Thymus (tissue), 11 donors: ENCODE data around the gene BNIP5. TPM values are rescaled to one million over a fixed set of nuclear protein-coding genes. Genes with fewer than 3 reads are reported as not detected.

Experiments used
- DNase-seq, 9 donors: peaks; one replicate each; pipeline ENCODE4 v3.0.0-alpha.2; 2013; ENCODE audit warnings: low spot score in 9 of 9, low read depth in 6 of 9, missing footprints in 1 of 9
- H3K27ac ChIP-seq, 2 donors: one replicate each; pipeline ENCODE4 v1.5.1; 2013; ENCODE audit warnings: control low read depth in 1 of 2, low read depth in 1 of 2, low read length in 1 of 2, mild to moderate bottlenecking in 1 of 2, moderate library complexity in 1 of 2
- H3K27me3 ChIP-seq, 2 donors: one replicate each; pipeline ENCODE4 v1.5.1; 2013; ENCODE audit warnings: low read length in 1 of 2; ENCODE audit not compliant: control insufficient read depth in 2 of 2, insufficient read depth in 1 of 2
- H3K36me3 ChIP-seq, 2 donors: one replicate each; pipeline ENCODE4 v1.5.1; 2013; ENCODE audit warnings: low read length in 1 of 2, mild to moderate bottlenecking in 1 of 2, moderate library complexity in 1 of 2; ENCODE audit not compliant: control insufficient read depth in 2 of 2, insufficient read depth in 2 of 2
- H3K4me1 ChIP-seq, 2 donors: one replicate each; pipeline ENCODE4 v1.5.1; 2013; ENCODE audit warnings: low read length in 2 of 2; ENCODE audit not compliant: control insufficient read depth in 2 of 2, insufficient read depth in 2 of 2
- H3K4me3 ChIP-seq, 2 donors: one replicate each; pipeline ENCODE4 v1.5.1; 2013; ENCODE audit warnings: low read length in 2 of 2, control low read depth in 1 of 2, mild to moderate bottlenecking in 1 of 2
- H3K9me3 ChIP-seq, 2 donors: one replicate each; pipeline ENCODE4 v1.5.1; 2013; ENCODE audit warnings: low read length in 1 of 2, mild to moderate bottlenecking in 1 of 2; ENCODE audit not compliant: control insufficient read depth in 2 of 2, insufficient read depth in 1 of 2
- WGBS: extraction: QIAGEN DNeasy Blood & Tissue Kit; methylation state at CpG from one replicate; pipeline ENCODE4 v1.1.7; 2013; 5-methylcytosine and 5-hydroxymethylcytosine counted together
- polyA plus RNA-seq: library from polyadenylated mRNA; stranded (reverse); fragments of 200-250 nt; gene quantifications from one replicate; pipeline ENCODE4 v1.2.3, GENCODE V29; 2013
- total RNA-seq: library from RNA; stranded (reverse); fragments of 120-200 nt; gene quantifications from one replicate; pipeline ENCODE4 v1.2.4, GENCODE V29; 2013
- donor health status: healthy.

Gene BNIP5
- total and polyA plus RNA-seq, 2 donors: 0.14 to 0.23 TPM

DNA sequence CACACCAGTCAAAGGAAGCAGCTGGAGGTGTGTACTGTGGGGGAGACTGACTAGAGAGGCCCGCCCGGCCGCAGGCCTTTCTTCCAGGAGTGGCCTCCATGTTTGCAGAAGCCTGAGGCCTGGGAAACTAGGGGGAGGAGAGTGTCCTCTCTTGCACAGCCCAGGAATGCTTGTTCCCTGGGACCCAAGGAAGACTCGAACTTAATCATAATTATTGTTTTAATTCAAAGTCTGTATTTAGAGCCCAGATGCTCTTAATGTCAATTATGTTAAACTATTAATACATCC is 23.1 kb downstream of the BNIP5 start:
- Histone ChIP-seq H3K4me3 (no peak overlapping the region), H3K27me3 (no peaks in the 10 kb centered on the region), H3K4me1 (peaks cover 0 to 2% of the 10 kb centered on the region in 2 donors), H3K27ac (no peak overlapping the region), H3K9me3 (no peaks in the 10 kb centered on the region), H3K36me3 (no peaks in the 10 kb centered on the region)
- WGBS: 96% methylated on average over 4 of the region's 4 CpGs
- no peak for DNase-seq

DNA sequence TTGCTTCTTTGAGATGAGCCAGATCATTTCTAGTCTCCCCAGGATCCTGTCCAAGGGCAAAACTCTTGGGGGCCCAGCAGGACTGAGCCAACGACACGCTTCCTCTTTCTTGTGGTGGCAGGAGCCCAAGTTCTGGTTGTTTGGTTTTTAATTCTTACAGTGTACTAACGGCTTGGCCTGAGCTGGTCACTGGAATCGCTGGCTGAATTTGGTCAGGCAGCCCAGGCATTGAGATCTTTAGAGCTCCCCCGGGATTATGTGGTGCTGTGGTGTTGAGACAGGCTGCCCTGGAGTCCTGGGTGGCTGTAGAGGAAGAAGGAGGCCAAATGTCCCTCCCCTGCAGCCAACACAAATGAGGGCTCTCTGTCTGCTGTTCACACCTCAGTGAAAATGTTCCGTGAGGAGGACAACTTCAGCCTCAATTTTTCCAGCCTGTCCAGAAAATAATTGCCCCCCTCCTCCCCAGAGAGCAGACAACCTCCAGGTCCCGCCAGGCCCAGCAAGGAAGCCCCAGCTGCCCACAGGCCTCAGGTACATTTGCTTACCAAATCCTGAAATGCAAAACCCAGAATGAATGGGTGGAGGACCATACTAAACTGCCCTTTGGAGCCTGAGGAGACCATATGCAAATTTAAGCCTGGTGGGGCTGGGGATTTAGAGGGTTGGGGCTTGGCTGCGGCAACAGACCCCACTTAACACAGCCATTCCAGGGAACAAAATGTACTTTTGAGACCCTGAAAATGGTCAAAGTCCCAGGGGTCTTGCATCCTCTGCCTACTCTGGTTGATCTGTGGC is 23.6 kb downstream of the BNIP5 start:
- Histone ChIP-seq H3K4me3 (no peak overlapping the region), H3K9me3 (no peaks in the 10 kb centered on the region), H3K4me1 (peaks cover 0 to 2% of the 10 kb centered on the region in 2 donors), H3K36me3 (no peaks in the 10 kb centered on the region), H3K27ac (no peak overlapping the region), H3K27me3 (no peaks in the 10 kb centered on the region)
- no peak for DNase-seq
- 58% methylated on average over 8 of the region's 8 CpGs for WGBS

DNA sequence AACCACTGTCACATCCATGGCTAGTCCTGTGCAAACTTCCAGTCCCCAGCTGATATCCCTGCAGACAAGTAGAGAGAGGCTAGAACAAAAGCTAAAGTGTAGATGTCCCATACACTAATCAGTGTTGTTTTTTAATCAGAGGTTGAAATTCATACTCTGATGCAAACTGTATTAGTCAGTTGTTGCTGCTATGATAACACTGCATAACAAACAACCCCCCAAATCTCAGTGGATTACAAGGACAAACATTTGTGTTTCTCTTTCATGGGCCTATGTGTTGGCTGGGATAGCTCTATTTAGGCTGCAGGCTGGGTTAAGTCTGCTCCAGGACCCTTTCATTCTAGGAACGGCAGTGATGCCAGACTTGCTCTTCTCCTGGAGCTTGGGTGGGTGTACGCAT is 26.8 kb downstream of the BNIP5 start:
- Histone ChIP-seq H3K27me3 (no peaks in the 10 kb centered on the region), H3K9me3 (no peaks in the 10 kb centered on the region), H3K36me3 (no peaks in the 10 kb centered on the region), H3K4me1 (peaks cover 0 to 2% of the 10 kb centered on the region in 2 donors), H3K27ac (no peak overlapping the region), H3K4me3 (no peak overlapping the region)
- WGBS: 96% methylated on average over 2 of the region's 2 CpGs
- DNase-seq: no peak

DNA sequence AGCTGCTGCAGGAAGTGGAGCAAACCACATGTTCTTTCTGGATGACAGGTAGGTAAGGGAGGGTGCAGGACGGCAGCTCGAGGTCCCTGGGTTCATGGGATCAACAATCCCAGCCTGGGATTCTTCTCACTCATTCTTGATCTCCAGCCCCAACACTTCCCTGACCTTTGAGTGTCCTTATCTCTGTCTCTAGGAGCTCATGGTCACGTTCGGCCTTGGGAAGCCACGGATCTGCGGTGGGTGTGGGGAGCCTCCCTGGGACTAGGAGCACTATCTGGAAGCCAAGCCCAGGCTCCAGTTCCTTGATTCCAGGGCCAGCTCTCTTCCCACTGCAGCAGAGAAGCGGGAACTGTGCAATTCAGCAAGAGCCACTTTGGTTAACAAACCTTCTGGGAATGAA is 27.5 kb downstream of the BNIP5 start:
- no peak overlapping the region for H3K27ac ChIP-seq
- no peaks in the 10 kb centered on the region for H3K27me3 ChIP-seq
- H3K4me1 ChIP-seq: peaks cover 0 to 2% of the 10 kb centered on the region in 2 donors
- DNase-seq: no peak
- H3K9me3 ChIP-seq: no peaks in the 10 kb centered on the region
- no peak overlapping the region for H3K4me3 ChIP-seq
- 75% methylated on average over 7 of the region's 7 CpGs for WGBS
- H3K36me3 ChIP-seq: no peaks in the 10 kb centered on the region

DNA sequence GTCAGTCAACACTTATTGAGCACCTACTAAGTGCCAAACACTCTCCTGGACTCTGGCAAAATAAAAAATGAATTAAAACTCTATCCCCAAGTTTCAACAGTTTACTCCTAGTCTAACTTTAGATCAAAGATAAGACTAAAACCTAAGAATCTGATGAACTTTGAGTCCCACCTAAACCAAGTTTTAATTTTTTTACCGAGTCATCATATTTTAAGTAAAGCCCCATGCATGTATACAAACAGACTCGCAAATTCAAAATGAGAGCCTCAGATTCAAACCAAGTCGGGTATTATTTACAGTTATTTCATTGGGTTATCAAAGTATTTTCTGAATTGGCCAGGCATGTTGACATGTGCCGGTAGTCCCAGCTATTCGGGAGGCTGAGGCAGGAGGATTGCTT is 28.2 kb downstream of the BNIP5 start:
- Histone ChIP-seq H3K4me1 (peaks cover 0 to 2% of the 10 kb centered on the region in 2 donors), H3K4me3 (no peak overlapping the region), H3K36me3 (no peaks in the 10 kb centered on the region), H3K9me3 (no peaks in the 10 kb centered on the region), H3K27me3 (no peaks in the 10 kb centered on the region), H3K27ac (no peak overlapping the region)
- 97% methylated on average over 5 of the region's 5 CpGs for WGBS
- no peak for DNase-seq

DNA sequence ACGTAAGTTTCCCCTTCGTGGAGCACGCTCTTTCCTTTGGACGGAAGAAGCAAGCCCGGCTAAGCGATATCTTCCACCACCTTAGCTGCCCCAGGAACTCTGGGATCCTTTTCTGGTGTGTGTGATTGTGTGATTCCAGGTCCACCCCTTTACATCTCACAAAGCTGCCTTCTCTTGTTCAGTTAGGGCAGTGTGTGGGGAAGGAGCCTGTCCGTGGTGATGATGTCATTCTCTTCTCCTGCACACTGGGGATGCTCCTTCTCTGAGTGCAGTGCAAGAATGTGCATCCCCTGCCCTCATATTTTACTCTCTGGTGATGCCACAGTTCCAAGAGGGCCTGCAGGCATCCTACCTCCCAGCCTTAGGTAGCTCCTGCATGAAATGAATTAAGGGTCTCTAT is 30.3 kb downstream of the BNIP5 start:
- 70% methylated on average over 7 of the region's 7 CpGs for WGBS
- Histone ChIP-seq H3K4me1 (no peaks in the 10 kb centered on the region), H3K36me3 (no peaks in the 10 kb centered on the region), H3K27ac (no peak overlapping the region), H3K4me3 (no peak overlapping the region), H3K9me3 (no peaks in the 10 kb centered on the region), H3K27me3 (peaks cover 0 to 4% of the 10 kb centered on the region in 2 donors)
- DNase-seq: no peak

DNA sequence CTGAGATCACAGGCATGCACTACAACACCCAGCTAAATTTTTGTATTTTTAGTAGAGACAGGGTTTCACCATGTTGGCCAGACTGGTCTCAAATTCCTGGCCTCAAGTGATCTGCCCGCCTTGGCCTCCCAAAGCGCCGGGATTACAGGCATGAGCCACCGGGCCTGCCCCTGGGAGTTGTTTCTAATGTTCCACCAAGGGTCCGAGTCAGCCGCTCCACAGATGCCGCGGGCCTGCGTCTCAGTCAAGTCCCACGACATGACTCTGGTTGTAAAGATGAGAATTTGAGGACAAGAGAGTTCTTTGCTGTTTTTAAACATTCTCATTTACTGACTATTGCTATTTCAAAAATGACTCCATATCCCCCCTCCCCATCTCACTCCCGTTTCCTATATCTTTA is 30.8 kb downstream of the BNIP5 start:
- DNase-seq: no peak
- H3K4me3 ChIP-seq: no peak overlapping the region
- 94% methylated on average over 11 of the region's 11 CpGs for WGBS
- H3K27ac ChIP-seq: no peak overlapping the region
- no peaks in the 10 kb centered on the region for H3K4me1 ChIP-seq
- no peaks in the 10 kb centered on the region for H3K36me3 ChIP-seq
- peaks cover 0 to 4% of the 10 kb centered on the region in 2 donors for H3K27me3 ChIP-seq
- H3K9me3 ChIP-seq: no peaks in the 10 kb centered on the region

DNA sequence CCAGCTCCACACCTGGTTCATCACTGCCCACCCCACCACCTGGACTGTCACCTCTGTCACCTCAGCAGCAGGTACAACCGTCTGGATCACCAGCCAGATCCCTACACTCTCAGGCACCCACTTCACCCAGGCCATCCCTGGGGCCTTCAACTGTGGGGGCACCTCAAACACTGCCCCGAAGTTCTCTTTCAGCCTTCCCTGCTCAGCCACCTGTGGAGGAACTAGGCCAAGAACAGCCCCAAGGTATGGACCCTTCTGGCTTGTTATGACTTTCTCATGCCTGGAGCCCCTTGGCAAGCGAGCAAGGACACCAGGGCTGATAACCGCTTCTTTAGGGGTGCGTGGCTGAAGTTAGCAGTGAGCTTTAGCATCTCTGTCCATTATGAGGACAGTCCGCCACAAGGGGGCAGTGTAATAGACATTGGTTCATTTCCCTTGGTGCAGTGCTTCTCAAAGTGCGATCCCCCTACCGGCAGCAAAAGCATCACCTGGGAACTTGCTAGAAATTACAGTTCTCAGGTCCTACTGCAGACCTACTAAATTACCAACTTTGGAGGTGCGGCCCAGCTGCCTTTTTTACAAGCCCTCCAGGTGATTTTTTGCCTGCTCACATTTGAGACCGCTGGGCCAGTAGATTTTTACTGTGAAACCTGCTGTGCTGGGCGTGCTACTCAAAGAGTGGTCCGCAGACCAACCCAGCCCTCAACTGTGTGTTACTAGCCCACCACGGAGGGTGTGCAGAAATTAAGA is 34.3 kb downstream of the BNIP5 start:
- Histone ChIP-seq H3K27me3 (peaks cover 0 to 6% of the 10 kb centered on the region in 2 donors), H3K36me3 (no peaks in the 10 kb centered on the region), H3K27ac (no peak overlapping the region), H3K4me3 (no peak overlapping the region), H3K4me1 (no peaks in the 10 kb centered on the region), H3K9me3 (no peaks in the 10 kb centered on the region)
- peak; percentile 75 to 97 (median 93) for DNase-seq
- WGBS: 42% methylated on average over 13 of the region's 13 CpGs

DNA sequence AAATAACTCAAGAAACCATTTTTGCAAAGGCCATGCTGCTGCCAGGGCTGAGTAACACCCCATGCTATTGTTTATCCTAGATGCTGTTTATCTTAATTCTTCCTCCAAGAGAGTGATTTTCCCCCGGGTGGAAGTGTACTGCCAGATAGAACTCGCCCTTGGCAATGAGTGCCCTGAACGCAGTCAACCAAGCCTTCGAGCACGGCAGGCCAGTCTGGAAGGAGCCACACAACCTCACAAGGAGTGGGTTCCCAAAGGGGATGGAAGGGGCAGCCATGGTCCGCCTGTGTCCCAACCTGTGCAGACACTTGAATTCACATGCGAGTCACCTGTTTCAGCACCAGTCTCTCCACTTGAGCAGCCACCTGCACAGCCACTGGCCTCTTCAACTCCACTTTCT is 34.9 kb downstream of the BNIP5 start:
- Histone ChIP-seq H3K27ac (no peak overlapping the region), H3K36me3 (no peaks in the 10 kb centered on the region), H3K4me3 (no peak overlapping the region), H3K4me1 (no peaks in the 10 kb centered on the region), H3K9me3 (no peaks in the 10 kb centered on the region), H3K27me3 (peaks cover 0 to 8% of the 10 kb centered on the region in 2 donors)
- no peak for DNase-seq
- 89% methylated on average over 7 of the region's 7 CpGs for WGBS
